GM12872 (cell line): ENCODE results near the gene AP1S2.

Experiments
- TF ChIP-seq, protein P1 (sequence below): IDR thresholded peaks from 3 replicates; pipeline ENCODE4 v1.5.1; 2011; ENCODE audit warnings: low read depth, mild to moderate bottlenecking, low read length, moderate library complexity; ENCODE audit not compliant: insufficient read depth

Gene AP1S2

DNA sequence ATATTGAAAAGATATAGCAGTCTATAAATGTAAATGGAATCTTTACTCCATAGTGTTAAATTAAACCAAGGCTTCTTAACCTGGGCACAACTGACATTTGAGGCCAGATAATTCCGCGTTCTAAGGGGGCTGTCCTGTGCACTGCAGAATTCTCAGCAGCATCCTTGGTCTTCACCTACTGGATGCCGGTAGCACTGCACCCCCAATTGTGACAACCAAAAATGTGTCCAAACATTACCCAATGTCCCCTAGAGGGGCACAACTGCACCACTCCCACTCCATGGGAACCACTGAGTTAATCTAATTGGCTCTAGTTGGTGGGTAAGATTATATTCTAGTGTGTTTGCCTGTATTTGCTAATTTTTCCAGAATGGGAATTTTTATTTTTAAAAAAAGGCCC, 16.6 kb downstream of the AP1S2 start:
- TF ChIP-seq, protein P1, sequence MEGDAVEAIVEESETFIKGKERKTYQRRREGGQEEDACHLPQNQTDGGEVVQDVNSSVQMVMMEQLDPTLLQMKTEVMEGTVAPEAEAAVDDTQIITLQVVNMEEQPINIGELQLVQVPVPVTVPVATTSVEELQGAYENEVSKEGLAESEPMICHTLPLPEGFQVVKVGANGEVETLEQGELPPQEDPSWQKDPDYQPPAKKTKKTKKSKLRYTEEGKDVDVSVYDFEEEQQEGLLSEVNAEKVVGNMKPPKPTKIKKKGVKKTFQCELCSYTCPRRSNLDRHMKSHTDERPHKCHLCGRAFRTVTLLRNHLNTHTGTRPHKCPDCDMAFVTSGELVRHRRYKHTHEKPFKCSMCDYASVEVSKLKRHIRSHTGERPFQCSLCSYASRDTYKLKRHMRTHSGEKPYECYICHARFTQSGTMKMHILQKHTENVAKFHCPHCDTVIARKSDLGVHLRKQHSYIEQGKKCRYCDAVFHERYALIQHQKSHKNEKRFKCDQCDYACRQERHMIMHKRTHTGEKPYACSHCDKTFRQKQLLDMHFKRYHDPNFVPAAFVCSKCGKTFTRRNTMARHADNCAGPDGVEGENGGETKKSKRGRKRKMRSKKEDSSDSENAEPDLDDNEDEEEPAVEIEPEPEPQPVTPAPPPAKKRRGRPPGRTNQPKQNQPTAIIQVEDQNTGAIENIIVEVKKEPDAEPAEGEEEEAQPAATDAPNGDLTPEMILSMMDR: peak; percentile 52; the same call in 2 of the 3 replicates

DNA sequence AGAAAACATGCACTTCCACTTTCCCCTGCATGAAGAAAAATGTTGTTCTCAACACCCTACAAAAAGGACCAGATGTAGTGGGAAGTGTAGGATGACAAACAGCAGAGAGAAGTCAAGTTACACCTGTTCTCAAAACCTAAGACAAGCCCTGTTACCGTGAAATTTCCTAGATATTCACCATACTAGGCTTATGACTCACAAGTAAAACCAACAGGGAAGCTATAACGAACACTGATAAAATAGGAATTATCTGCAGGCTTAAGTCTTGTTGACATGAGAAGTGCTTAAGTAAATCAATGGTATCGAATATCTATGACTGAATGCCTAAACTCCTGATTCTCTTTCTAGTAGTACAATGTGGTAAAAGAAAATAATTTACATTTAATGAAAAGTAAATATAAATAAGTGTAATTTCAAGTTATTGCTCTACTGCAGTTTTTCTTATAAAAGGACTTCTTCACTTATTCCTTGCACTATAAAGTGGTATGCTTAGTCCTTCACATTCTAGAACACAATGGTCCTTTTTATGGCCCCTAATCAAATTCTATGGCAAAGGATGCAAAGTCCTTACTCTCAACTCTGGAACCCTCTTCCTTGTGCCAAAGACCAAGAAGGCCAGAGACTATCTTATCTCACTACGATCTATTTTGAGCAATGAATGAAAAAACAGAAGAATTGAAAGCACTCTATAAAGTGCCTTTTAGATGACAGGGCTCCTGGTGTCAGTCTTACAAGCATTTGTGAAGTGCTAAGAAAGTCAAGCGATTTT, 19.6 kb downstream of the AP1S2 start:
- TF ChIP-seq, protein P1: no peak

DNA sequence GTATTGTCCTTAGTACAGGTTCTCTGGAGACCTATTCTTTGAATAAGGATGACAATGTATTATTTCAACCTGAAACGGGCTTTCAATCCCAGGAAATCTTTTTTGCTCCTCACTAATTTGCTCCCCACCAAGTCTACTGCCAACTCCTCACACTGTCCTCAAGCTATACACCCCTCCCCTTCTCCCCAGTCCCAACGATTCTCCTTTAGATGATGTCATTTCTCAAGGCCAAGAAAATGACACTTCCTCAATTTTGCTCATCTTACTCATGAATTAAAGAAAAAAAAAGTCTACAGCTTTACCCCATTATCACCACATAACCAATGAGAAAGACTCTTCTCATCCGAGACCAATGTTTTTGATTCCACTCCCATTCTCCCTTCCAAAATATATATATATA, 20.6 kb downstream of the AP1S2 start:
- TF ChIP-seq, protein P1: no peak

DNA sequence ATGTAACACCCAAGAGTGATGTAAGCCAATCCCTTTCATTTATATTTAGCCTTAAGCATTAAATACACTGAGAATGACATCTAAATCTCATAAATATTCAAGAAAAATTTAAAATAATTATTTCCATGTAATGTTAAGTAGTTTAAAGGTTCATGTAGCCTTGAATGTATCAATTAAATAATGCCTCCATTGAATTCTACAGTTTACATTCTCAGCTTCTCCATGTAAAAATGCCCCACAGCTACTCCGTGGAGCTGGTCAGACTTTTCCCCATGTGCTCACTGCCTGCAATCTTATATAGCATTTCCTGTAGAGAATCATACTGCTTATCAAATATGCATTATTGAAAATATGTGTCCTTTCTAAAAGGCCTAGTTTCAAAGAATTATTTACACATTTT, 25.4 kb downstream of the AP1S2 start:
- TF ChIP-seq, protein P1: no peak

DNA sequence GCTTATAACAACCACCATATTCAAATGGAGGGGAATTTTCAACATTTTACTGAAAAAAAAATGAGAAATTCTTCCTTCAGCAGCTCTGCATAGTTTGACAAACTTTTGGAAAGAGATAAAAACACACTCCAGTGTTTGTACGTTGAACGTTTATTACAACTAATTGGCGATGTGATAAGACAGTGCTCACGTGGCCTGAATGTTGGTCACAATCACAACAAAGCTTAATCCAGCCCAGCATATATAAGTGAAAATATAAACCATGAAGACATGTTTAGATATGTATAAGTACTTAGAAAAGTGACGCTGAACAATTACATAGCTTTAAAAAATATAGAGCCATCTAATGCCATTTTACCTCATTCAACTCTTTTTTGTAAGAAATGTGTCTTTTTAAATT, 28.7 kb downstream of the AP1S2 start:
- TF ChIP-seq, protein P1: no peak

DNA sequence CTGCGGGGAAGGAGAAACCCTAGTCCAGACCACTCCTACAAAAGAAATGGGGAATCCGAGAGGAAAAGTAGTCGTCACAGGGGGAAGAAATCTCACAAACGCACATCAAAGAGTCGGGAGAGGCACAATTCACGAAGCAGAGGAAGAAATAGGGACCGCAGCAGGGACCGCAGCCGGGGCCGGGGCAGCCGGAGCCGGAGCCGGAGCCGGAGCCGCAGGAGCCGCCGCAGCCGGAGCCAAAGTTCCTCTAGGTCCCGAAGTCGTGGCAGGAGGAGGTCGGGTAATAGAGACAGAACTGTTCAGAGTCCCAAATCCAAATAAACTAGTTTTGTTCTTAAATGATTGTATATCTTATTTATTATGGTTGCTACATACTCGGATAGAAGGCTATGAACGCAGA, 31.7 kb downstream of the AP1S2 start:
- TF ChIP-seq, protein P1: no peak

DNA sequence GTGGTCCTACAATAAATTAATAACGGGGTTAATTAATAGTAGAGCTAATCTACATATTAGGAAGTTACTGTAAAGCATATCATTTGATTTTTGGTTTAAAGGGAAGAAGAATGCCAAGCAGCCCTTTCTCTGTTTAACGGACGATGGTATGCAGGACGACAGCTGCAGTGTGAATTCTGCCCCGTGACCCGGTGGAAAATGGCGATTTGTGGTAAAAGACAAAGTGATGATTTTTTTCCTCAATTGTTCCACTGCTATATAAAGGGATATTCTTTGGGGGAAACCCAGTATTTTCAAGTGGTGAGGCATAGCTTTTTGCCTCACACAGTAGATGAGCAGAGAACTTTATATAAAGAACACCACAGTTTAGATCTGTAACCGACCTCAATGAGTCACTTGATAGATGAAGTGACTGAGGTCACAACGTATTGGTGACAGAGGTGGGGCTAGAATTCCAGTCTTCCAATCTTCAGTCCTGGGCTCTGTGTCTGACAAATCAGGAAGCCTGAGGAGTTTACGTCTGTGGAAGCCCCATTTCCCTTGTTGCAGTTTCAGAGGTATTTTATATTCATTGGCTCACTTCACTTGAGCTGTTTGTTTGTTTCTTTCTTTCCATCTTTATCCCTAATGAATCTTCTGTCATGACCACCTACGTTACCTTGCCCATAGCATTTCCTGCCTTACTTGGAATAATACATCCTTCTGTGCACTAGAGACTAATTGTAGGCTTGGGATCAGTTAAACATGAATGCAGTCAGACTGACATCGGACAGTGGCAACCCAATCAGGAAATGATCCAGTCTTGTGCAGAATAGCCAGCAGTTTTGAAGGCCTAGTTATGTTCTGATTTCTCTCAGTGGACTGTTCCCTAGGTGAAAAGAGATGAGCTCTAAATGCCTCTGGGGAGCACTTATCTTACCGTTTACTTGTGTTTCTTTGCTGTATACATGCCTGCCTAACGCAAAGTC, 34.2 kb downstream of the AP1S2 start:
- TF ChIP-seq, protein P1: no peak
